BE2C (cell line): ENCODE data around the gene GPR84.

Source experiments
- DNase-seq: peaks from one replicate; pipeline ENCODE4 v3.0.0-alpha.2; 2020
- H3K27me3 ChIP-seq: fragments of 250-450 bp; sonication (Bioruptor Pico); 2 replicates; pipeline ENCODE4 v1.5.1; 2020; ENCODE audit warnings: mild to moderate bottlenecking
- H3K36me3 ChIP-seq: fragments of 250-450 bp; sonication (Bioruptor Pico); 2 replicates; pipeline ENCODE4 v1.5.1; 2020; ENCODE audit warnings: mild to moderate bottlenecking
- H3K4me1 ChIP-seq: fragments of 250-450 bp; sonication (Bioruptor Pico); 2 replicates; pipeline ENCODE4 v1.5.1; 2020
- H3K4me3 ChIP-seq: 2 replicates; pipeline ENCODE4 v1.5.1; 2011; ENCODE audit warnings: low read depth, low read length
- H3K9me3 ChIP-seq: fragments of 250-450 bp; sonication (Bioruptor Pico); 2 replicates; pipeline ENCODE4 v1.5.1; 2020
- CTCF ChIP-seq: IDR thresholded peaks from 2 replicates; pipeline ENCODE4 v1.5.1; 2012; ENCODE audit warnings: mild to moderate bottlenecking, low read depth, low read length

Gene GPR84

GRCh38 chr12:54370171-54370730 lies 6.0 kb upstream of the GPR84 start:
- Histone ChIP-seq H3K4me1 (peaks cover 65% of the 10 kb centered on the region), H3K9me3 (no peaks in the 10 kb centered on the region), H3K36me3 (no peaks in the 10 kb centered on the region; the same call in 1 of the 2 replicates), H3K4me3 (peak overlapping the region; percentile 28), H3K27me3 (no peaks in the 10 kb centered on the region)
- peak; percentile 86 for TF ChIP-seq CTCF
- peak; percentile 87 for DNase-seq

- H3K4me1 ChIP-seq = peaks cover 59% of the 10 kb centered on the region
- H3K4me3 ChIP-seq = peak overlapping the region; percentile 28
- no peak for DNase-seq
- H3K9me3 ChIP-seq = no peaks in the 10 kb centered on the region
- H3K36me3 ChIP-seq = no peaks in the 10 kb centered on the region; the same call in 1 of the 2 replicates
- no peak for TF ChIP-seq CTCF
- no peaks in the 10 kb centered on the region for H3K27me3 ChIP-seq
Observed at GRCh38 chr12:54369597-54370131, 5.4 kb upstream of the GPR84 start.

DNA sequence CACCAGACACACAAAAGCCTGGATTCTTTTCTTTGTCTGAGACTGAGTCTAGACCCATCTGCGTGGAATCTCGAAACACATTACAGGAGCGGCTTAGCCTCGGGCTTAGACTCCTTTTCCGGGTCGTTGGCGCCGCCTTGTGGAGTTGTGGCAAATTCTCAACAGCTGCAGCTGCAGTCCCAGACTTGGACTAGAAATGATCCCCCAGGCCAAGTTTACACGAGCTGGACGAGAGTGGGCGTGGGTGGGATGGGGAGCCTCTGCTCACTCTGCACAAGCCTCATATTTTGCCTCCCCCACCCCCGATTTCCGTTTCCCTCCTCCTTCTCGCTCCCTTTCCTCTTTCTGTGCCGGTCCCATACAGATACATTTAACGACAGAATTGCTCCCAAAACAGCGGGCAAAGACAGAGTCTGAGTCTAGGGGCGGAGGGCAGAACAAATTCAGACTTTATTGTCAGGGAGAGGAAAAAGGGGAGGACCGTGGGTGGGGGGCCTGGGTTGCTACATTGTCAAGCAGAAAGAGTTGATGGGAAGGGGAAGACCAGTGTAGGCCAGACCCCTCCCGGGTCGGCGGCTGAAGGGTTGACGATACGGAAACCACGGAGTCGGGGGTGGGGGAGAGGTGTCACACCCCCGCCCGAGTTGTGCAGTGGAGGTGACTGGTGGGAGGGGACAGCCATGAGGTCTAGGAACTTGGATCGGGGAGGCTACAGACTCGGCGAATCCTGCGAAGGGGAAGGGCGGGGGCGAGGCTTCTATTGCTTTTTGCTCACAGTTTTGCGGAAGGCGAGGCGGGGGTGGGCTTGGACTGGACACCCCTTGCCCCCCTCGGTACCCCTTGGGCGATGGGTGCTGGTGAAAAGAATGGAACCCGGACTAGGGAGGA lies 4.7 kb upstream of the GPR84 start:
- H3K4me1 ChIP-seq = peaks cover 52% of the 10 kb centered on the region
- peak; percentile 93 for DNase-seq
- H3K4me3 ChIP-seq = peak overlapping the region; percentile 28
- no peaks in the 10 kb centered on the region; the same call in 1 of the 2 replicates for H3K36me3 ChIP-seq
- H3K27me3 ChIP-seq = no peaks in the 10 kb centered on the region
- H3K9me3 ChIP-seq = no peaks in the 10 kb centered on the region
- peak; percentile 93 for TF ChIP-seq CTCF

GRCh38 chr12:54368025-54368708 lies 3.9 kb upstream of the GPR84 start:
- no peaks in the 10 kb centered on the region for H3K9me3 ChIP-seq
- H3K4me1 ChIP-seq = peaks cover 46% of the 10 kb centered on the region
- no peak for DNase-seq
- H3K27me3 ChIP-seq = no peaks in the 10 kb centered on the region
- H3K4me3 ChIP-seq = peak overlapping the region; percentile 24
- TF ChIP-seq CTCF = no peak
- no peaks in the 10 kb centered on the region; the same call in 1 of the 2 replicates for H3K36me3 ChIP-seq

GRCh38 chr12:54363618-54364017 lies 668 bp downstream of the GPR84 start:
- no peaks in the 10 kb centered on the region for H3K27me3 ChIP-seq
- H3K9me3 ChIP-seq = no peaks in the 10 kb centered on the region
- H3K36me3 ChIP-seq = no peaks in the 10 kb centered on the region
- H3K4me1 ChIP-seq = peaks cover 22% of the 10 kb centered on the region
- DNase-seq = no peak
- no peak overlapping the region for H3K4me3 ChIP-seq
- no peak for TF ChIP-seq CTCF
